ENCODE results near the gene FKBP2.

FKBP2 gene

GRCh38 chr11:64286801-64287159, 45.9 kb downstream of the FKBP2 start:
- DNase-seq: no peak

- DNase-seq: no peak
Measured at GRCh38 chr11:64287676-64288352, 46.9 kb downstream of the FKBP2 start.

- DNase-seq: no peak
Measured at GRCh38 chr11:64288353-64288750, 47.5 kb downstream of the FKBP2 start.

GRCh38 chr11:64289002-64289564, 48.2 kb downstream of the FKBP2 start:
- no peak for DNase-seq

GRCh38 chr11:64290352-64291261, 49.7 kb downstream of the FKBP2 start:
- no peak for DNase-seq

- DNase-seq: no peak
Measured at GRCh38 chr11:64291262-64291751, 50.4 kb downstream of the FKBP2 start, which contains the start of gene KCNK4. KCNK4 (plus strand) TSS chr11:64291302; CDS start chr11:64293019, 1,717 bp downstream.

- DNase-seq: no peak
Measured at GRCh38 chr11:64291752-64292459, 51.0 kb downstream of the FKBP2 start.

GRCh38 chr11:64292460-64293254, 51.8 kb downstream of the FKBP2 start:
- peak; percentile 29 for DNase-seq

Data from 8988T (cell line).